Measurements from ENCODE around the gene EIF4A2. TPM values are rescaled to one million over a fixed set of nuclear protein-coding genes. Genes with fewer than 3 reads are reported as not detected.
"Not testable (repeated sequence)": the region's sequence is repeated elsewhere in the genome, so short reads cannot be mapped to it uniquely, and the experiment has no call there.

Gene EIF4A2
- total RNA-seq, 1 experiment from 2014 or later, result 511 TPM

DNA sequence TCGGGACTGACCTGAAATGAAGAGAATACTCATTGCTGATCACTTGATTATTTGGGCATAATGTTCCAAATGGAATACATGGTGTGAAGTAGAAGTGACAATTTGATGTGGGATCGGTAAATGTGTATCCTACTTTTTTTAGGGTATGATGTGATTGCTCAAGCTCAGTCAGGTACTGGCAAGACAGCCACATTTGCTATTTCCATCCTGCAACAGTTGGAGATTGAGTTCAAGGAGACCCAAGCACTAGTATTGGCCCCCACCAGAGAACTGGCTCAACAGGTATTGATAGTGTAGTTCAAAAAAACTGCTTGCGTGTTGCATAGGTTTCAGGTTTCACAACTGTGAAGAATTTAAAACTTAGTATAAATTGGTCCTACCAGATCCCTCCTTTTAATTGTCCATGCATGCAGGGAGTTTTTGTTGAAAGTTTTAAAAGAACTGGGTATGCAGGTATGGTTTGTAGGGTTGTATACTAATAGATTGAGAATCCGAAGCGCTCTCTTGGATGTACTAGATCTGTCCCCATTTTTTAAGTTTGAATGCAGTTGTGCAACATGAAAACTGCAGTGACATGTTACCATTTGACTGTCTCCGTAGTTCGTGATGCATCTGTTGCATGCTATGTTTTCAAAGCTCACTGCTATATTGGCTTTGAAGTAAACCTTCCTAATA lies 1.6 kb downstream of the EIF4A2 start:
- DNase-seq (ENCODE audit: low read depth), result no peak

DNA sequence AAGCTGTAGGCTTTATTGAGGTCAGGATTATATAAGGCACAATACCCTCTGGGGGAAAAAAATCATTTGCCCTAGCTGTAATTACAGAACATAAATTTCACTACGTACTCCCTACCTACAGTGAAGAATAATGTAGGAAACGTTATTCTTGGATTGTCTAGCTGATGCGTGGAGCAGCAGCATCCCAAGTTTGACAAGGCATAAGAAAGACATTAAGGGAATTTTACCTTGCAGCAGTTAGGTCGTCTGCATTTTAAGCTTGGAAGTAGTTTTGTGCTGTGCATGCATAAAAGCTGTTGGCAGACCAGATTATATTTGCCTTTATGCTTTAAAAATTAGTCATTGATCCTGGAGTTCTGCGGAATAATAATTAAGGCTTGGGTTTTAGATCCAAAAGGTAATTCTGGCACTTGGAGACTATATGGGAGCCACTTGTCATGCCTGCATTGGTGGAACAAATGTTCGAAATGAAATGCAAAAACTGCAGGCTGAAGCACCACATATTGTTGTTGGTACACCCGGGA lies 2.2 kb downstream of the EIF4A2 start:
- DNase-seq (ENCODE audit: low read depth), result no peak

DNA sequence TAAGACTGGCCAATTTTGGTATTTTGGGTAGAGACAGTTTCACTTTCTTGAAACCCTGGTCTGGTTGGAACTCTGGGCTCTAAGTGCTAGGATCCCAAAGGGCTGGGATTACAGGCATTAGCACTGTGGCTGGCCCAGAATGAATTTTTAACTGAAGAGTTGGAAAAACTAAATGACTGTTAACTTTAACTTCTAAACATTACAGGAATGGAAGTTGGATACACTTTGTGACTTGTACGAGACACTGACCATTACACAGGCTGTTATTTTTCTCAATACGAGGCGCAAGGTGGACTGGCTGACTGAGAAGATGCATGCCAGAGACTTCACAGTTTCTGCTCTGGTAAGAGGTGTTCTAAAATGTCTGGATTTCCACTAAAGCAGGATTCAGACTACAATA lies 3.5 kb downstream of the EIF4A2 start:
- no peak for DNase-seq (ENCODE audit: low read depth)

DNA sequence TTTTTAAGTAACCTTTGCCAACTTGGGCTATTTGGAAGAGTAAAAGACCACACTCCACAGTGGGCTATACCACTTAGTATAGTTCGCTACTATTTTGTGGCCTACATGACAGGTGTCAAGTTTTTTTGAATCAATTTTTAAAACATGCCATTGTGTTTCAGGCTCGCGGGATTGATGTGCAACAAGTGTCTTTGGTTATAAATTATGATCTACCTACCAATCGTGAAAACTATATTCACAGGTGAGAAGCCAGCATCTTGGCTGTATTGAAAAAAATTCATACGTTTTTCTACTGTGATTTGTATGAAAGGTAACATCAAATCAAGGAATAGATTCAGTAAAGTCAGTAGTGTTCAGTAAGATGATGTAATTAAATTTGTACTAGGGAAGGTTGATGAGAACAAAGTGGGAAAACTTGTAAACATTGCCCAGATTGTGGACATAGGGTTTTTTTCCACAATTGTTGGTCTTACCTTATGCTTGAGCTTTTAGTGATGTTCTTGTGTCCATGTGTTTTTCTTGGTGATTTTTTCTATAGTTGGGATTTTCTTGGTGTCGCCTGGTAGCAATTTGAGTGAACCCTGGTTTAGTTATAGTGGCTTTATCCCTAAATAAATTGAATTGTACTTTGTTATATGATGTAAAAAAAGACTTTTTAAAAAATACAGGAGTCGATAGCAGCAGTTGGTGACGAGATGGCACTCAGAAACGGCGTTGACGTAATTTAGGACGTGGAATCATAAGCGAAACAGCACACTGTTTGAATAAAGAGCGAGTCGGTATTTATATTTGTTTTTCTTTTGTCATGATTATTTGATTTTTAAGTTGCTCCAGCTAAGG lies 4.5 kb downstream of the EIF4A2 start:
- DNase-seq (ENCODE audit: low read depth), result no peak

DNA sequence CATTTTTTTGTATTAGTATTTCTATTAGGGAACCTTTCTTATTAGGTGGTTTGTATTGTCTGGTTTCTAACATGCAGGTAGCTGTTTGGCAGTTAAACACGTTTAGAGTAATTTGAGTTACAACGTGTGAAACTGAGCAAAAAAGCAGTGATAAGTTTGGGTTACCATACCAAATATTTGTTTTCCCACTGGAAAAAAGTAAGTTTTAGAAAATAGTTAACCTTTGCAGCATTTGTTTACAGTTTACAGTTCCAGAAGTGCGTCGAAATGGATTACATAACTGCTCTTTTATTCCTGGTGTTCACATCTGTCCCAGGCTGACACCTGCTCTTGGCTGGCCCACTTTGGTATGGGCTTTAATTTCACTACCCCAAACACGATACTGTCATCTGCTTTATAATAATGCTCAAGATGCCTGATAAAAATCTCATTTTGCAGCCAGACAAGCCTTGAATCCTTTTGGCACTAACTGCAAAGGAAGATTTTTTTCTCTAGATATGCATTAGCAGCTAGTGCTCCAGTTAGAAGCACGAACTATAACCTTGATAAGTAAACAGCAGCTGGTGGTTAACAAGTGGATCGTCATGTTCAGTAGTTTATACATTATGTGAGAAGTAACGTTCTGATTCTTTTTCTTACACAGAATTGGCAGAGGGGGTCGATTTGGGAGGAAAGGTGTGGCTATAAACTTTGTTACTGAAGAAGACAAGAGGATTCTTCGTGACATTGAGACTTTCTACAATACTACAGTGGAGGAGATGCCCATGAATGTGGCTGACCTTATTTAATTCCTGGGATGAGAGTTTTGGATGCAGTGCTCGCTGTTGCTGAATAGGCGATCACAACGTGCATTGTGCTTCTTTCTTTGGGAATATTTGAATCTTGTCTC lies 5.3 kb downstream of the EIF4A2 start:
- no peak for DNase-seq (ENCODE audit: low read depth)

DNA sequence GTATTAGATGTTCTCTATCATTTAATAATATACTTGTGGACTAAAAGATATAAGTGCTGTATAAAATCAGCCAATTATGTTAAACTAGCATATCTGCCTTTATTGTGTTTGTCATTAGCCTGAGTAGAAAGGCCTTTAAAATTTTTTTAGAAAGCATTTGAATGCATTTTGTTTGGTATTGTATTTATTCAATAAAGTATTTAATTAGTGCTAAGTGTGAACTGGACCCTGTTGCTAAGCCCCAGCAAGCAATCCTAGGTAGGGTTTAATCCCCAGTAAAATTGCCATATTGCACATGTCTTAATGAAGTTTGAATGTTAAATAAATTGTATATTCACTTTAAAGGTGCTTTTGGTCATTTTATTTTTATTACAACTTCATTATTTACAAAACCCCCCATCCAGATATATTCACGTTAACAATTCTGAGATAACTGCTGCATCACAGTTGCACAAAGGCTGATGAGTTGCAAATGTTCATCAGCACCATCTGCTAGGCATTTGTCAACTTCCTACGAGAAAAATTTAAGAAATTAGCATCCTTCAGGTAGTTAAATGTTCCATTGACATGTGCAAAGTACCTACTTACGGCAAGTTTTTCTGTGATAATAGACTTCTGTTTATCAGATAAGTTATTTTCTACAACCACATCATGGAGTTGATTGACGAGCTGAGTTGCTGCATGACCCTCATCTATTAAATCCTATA lies 6.3 kb downstream of the EIF4A2 start:
- no peak for DNase-seq (ENCODE audit: low read depth)

DNA sequence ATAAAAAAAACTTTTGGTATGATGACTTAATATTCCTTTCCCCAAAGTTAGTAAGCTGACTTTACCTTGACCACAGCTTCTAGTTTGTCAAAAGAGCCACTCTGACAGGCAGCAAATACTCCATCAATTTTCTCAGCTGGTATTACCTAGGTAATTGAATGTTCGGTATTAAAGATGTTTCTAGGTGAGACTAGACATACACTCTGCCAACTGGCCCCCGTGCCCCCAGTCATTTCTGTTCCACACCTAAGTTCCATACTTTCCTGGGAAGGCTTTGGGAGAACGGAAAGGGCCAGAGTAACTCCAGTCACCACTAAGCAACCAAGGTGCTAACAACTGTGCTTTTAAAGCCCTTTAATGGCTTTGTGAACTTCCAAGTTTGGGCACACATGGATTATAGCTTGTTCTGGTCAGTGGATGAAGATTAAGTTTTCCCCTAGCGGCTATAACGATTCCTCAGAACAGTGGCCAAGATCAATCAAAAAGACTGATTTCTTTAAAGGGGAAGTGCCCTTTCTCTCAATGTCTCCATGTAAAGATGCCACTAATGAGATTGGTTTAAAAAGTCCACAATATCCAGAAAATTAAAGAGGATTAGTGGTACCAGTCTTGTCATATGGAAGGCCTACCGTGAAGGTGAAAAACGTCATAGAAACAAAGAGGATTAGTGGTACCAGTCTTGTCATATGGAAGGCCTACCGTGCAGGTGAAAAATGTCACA lies 7.0 kb downstream of the EIF4A2 start:
- peak; percentile 57 for DNase-seq (ENCODE audit: low read depth)

DNA sequence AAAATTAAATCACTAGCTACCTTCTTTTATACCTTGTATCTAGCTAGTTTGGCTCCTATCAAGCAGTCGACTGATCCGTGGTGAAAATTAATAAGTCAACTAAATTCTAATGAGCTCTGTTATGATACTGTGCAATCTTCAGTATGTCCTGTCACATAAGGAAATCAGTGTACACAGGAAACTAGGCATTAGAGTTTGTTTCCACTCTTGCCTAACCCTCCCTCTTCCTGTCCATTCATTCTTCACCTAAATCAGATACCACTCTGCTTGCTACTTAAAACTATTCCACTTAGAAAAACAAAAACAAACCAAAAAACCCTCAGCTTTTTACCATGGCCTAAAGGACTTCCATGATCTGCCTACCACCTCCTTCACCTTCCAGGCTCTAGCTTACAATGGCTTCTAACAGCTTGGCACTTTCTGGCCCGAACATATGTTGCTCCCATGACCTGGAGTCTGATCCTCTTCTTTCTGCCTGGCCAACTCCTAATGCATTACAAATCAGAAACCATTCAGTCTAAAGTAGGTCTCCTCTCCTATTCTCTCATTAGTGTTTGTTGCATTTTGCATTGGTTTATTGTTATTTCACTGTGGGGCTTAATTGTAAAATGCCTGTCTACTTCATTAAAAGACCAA lies 15.0 kb downstream of the EIF4A2 start:
- DNase-seq (ENCODE audit: low read depth), result no peak

DNA sequence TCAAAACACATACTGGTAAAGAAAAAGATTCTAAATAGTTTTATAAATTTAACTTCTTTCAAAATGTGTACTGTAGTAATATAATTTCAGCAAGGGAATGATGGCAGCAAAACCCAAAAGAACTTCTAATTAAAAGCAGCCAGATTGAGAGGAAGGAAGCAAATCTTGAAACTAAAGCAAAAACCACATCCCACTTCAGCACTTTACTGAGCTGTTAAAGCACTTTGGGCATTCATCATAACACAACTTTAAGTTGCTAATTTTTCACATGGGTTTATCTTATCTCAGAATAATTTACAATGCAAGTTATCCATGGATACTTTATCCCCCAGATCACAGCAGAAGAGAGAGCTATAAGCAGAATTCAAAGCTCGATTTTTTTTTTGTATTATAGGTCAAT lies 16.9 kb downstream of the EIF4A2 start:
- no peak for DNase-seq (ENCODE audit: low read depth)

DNA sequence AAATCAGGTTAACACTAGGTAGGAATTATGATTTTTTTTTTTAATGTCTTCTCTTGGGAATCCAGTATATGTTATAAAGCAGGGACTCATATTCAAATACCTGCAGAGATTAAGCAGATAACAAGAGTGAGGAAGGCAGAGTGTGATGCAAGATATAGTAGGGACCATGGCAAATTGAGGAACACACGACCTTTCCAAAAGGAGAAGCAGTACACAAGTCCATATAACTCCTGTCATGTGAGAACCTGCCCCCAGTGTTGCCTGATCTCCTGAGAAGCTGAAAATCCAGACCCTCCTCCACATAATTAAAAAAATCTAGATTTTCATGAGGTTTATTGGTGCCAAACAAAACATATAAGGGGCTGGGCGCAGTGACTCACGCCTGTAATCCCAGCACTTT lies 19.3 kb downstream of the EIF4A2 start:
- no peak for DNase-seq (ENCODE audit: low read depth)

DNA sequence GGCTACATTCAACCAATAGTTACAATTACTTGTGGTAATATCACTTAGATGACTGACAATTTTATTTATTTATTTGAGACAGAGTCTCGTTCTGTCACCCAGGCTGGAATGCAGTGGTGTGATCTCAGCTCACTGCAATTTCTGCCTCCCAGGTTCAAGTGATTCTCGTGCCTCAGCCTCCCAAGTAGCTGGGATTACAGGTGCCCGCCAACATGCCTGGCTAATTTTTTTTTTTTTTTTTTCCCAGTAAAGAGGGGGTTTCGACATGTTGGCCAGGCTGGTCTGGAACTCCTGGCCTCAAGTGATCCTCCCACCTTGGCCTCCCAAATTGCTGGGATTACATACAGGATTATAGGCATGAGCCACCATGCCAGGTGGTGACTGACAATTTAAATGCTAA lies 20.1 kb downstream of the EIF4A2 start:
- not testable (repeated sequence) for DNase-seq (ENCODE audit: low read depth)

DNA sequence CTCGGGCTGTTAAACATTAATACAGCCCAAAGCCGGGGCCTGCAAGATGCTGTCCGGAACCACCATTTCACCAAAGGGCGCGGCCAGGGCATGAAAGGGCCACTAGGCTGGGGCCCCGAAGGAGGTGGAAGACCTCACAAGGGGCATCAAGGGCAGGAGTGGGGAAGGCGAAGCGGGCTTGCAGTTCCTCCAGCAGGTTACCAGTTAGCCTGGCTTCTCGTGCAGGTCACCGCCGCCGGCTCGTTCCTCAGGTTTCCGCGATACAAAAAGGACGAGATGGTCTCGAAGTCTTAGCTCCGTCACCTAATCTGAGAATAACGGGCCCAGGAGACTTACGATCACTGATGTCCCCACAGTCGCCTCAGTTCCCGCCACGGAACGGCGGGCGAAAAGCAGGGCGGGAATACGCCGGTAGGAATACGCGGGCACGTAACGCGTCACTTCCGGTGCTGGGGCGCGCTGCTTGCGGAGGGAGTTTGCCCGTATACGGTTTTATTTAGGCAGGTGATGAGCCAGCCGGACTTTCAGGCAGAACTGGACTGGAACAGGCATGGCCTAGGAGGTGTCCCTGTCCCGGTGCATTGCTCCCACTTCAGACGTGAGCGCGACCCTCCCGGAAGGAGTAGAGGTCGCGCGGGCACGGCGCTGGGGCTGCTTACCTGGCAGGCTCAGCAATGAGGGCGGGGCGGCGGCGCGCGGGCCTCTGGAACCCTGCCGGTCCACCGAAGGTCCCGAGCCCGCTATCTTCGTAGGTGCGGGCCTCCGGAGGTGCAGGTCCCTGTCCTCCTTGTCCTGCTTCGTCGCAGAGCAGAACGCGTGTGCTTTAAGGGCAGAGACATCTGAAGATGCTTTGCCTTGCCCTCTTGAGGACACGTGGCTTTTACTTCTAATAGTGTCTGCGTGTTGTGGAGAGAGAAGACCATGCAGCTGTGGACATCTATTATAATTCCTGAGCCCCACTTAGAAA lies 23.0 kb downstream of the EIF4A2 start, which contains the start of gene RFC4:
RFC4 (minus strand) TSS at position 394 of the 967 bp plus-strand sequence. CDS start 1,769 bp downstream, outside the sequence.
- DNase-seq (ENCODE audit: low read depth), result peak; percentile 77

DNA sequence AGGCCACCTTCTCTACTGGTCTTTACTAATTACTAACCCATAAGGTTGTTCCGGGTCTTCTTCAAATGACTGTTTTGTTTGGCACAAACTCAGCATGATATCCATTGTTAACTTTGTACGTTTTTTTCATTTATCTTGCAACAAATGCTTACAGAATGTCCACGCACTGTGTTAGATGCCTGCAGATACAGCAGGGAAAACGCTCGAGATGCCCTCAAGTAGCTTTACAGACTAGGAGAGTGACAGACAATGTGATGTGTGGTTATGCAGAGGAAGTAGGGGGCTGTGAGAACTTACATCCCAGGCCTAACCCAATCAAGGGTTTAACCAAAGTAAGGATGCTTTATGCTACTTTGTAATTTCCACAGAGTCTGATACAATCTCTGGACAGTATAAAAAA lies 23.9 kb downstream of the EIF4A2 start:
- DNase-seq (ENCODE audit: low read depth), result no peak

DNA sequence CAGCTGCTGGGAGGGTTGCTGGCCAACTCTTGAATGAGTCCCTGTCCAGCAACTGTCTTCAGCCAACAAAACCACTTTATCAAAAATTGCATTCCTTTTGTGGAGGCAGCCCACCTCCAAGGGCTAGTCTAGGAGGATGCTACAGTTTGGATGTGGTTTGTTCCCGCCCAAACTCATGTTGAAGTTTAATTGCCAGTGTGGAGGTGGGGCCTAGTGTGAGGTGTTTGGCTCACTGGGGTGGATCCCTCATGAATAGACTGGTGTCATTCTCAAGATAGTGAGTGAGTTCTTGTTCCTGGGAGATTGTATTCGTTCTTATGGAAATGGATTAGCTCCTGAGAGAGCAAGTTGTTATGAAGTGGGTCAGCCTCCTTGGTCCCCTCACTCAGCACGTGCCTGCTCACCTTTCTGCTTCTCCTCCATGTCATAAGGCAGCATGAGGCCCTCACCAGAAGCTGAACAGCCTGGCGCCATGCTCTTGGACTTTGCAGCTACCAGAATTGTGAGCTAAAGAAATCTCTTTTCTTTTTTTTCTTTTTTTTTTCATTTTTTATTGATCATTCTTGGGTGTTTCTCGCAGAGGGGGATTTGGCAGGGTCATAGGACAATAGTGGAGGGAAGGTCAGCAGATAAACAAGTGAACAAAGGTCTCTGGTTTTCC lies 27.1 kb downstream of the EIF4A2 start:
- no peak for DNase-seq (ENCODE audit: low read depth)

DNA sequence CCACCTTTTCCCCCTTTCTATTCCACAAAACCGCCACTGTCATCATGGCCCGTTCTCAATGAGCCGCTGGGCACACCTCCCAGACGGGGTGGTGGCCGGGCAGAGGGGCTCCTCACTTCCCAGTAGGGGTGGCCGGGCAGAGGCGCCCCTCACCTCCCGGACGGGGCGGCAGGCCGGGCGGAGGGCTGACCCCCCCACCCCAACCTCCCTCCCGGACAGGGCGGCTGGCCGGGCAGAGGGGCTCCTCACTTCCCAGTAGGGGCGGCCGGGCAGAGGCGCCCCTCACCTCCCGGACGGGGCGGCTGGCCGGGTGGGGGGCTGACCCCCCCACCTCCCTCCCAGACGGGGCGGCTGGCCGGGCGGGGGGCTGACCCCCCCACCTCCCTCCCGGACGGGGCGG lies 27.9 kb downstream of the EIF4A2 start:
- DNase-seq (ENCODE audit: low read depth), result not testable (repeated sequence)

DNA sequence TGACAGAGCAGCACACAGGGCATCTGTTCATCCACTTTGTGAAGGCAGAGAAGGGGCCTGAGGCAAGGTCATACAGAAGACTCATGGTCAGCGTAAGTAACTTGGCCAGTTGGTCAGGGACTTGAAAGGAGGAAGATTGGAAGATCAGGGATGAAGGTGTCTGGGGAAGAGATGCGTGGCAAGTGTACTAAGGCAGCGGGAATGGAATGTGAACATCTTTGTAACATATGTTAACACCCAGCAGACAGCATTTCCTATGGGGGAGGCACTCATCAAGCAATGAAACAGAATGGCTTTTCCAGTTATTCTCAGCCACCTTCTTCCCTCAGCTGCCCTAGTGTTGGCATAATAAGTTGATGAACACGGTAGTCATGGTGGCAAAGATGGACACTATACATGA lies 30.7 kb downstream of the EIF4A2 start:
- DNase-seq (ENCODE audit: low read depth), result no peak

DNA sequence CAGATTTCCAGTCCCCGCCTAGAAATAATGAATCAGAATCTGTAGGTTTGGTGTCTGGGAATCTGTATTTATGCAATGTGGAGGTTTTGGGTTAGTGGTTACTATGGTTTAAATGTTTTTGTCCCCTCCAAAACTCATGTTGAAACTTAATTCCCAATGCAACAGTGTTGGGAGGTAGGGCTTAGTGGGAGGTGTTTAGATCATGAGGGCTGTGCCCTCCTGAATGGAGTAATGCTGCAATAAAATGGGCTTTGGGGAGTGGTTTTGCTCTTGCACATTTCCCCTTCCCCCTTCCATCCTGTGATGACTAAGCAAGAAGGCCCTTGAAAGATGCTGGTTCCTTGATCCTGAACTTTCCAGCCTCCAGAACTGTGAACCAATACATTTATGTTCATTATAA lies 32.1 kb downstream of the EIF4A2 start:
- DNase-seq (ENCODE audit: low read depth), result peak; percentile 67

DNA sequence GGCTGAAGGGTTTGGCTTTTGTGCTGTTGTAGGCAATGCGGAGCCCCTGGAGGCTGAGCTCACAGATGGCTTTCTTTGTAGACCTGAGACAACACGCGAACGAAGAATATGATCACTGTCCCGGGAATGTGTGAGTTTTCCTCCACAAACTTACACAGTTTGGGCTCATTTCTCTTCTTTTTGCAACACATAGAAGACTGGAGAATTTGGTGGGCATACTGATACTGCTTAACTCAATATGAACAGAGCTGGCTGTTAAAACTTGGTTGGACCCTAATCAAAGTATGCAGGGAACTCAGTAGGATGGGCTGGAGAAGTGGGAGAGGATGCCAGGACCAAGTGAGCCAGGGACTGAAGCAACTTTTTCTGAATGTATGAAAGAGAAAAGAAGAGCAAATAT lies 35.1 kb downstream of the EIF4A2 start:
- no peak for DNase-seq (ENCODE audit: low read depth)
